ENCODE results near the gene EPHA3.

EPHA3 gene

GRCh38 chr3:89113344-89113743 is 5.9 kb downstream of the EPHA3 start:
- no peak overlapping the region for H3K9ac ChIP-seq (ENCODE audit: low read depth, low read length)

GRCh38 chr3:89113893-89114840 is 6.7 kb downstream of the EPHA3 start:
- peak overlapping the region; percentile 63 for H3K9ac ChIP-seq (ENCODE audit: low read depth, low read length)
- no peaks in the 10 kb centered on the region for H3K9me3 ChIP-seq (ENCODE audit: control insufficient read depth, insufficient read depth, low read length)
- no peaks in the 10 kb centered on the region for H3K36me3 ChIP-seq (ENCODE audit: insufficient read depth, low read length)
- no peaks in the 10 kb centered on the region for H3K4me1 ChIP-seq (ENCODE audit: insufficient read depth, low read length)

More at GRCh38 chr3:89113344-89113743, 5.9 kb downstream of the EPHA3 start:
- H3K4me1 ChIP-seq (ENCODE audit: insufficient read depth, low read length) = no peaks in the 10 kb centered on the region
- no peaks in the 10 kb centered on the region for H3K36me3 ChIP-seq (ENCODE audit: insufficient read depth, low read length)
- no peaks in the 10 kb centered on the region for H3K9me3 ChIP-seq (ENCODE audit: control insufficient read depth, insufficient read depth, low read length)

DNA sequence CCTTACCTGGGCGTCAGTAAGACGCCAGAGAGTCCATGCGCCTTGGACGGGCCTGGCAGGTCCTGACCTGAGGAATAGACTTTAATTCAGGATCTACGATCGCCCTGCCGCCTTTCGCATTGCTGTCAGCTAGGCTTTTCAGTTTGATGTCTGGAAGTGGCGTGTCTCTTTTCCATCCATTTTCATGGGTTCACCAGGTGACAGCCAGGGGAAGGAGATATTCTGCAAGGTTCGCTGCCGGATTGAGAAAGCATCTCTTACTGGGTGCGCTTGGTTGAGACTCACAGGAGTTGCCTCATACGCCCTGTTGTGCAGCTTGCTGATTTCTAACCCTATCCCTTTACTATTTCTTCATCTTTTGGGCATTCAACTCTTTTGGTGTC is 7.4 kb downstream of the EPHA3 start:
- Histone ChIP-seq H3K36me3 (ENCODE audit: insufficient read depth, low read length) (no peaks in the 10 kb centered on the region), H3K9me3 (ENCODE audit: control insufficient read depth, insufficient read depth, low read length) (no peaks in the 10 kb centered on the region), H3K9ac (ENCODE audit: low read depth, low read length) (peak overlapping the region; percentile 63; the same call in 1 of the 2 replicates), H3K4me1 (ENCODE audit: insufficient read depth, low read length) (no peaks in the 10 kb centered on the region)

GRCh38 chr3:89116476-89116875 is 9.1 kb downstream of the EPHA3 start:
- H3K36me3 ChIP-seq (ENCODE audit: insufficient read depth, low read length) = no peaks in the 10 kb centered on the region
- H3K9me3 ChIP-seq (ENCODE audit: control insufficient read depth, insufficient read depth, low read length) = no peaks in the 10 kb centered on the region
- no peak overlapping the region for H3K9ac ChIP-seq (ENCODE audit: low read depth, low read length)
- H3K4me1 ChIP-seq (ENCODE audit: insufficient read depth, low read length) = no peaks in the 10 kb centered on the region

DNA sequence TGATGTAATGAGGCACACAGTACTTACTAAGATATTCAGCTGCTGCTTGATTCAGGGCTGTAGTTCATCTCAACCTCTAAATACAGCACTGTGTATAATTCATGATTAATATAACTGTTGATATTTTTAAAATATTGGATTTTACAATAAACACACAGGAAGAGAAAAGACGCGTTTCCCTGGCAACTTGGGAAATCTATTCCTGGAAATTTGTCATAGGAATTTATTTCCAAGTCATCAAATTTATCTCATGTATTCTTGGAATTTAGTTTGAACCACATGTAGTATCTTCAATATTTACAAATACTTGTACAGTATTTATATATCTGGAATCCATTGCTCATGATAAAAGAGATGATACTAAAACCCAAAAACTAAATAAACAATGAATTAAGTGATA is 30.6 kb downstream of the EPHA3 start:
- no peaks in the 10 kb centered on the region for H3K4me1 ChIP-seq (ENCODE audit: insufficient read depth, low read length)
- H3K36me3 ChIP-seq (ENCODE audit: insufficient read depth, low read length) = no peaks in the 10 kb centered on the region
- H3K9ac ChIP-seq (ENCODE audit: low read depth, low read length) = no peak overlapping the region

GRCh38 chr3:89139870-89140269 is 32.4 kb downstream of the EPHA3 start:
- H3K36me3 ChIP-seq (ENCODE audit: insufficient read depth, low read length) = no peaks in the 10 kb centered on the region
- no peaks in the 10 kb centered on the region for H3K4me1 ChIP-seq (ENCODE audit: insufficient read depth, low read length)
- H3K9me3 ChIP-seq (ENCODE audit: control insufficient read depth, insufficient read depth, low read length) = no peaks in the 10 kb centered on the region
- no peak overlapping the region for H3K9ac ChIP-seq (ENCODE audit: low read depth, low read length)

More for the DNA sequence above, 30.6 kb downstream of the EPHA3 start:
- no peaks in the 10 kb centered on the region for H3K9me3 ChIP-seq (ENCODE audit: control insufficient read depth, insufficient read depth, low read length)

GRCh38 chr3:89144080-89144479 is 36.7 kb downstream of the EPHA3 start:
- no peak overlapping the region for H3K9ac ChIP-seq (ENCODE audit: low read depth, low read length)
- no peaks in the 10 kb centered on the region for H3K36me3 ChIP-seq (ENCODE audit: insufficient read depth, low read length)
- no peaks in the 10 kb centered on the region for H3K9me3 ChIP-seq (ENCODE audit: control insufficient read depth, insufficient read depth, low read length)
- H3K4me1 ChIP-seq (ENCODE audit: insufficient read depth, low read length) = no peaks in the 10 kb centered on the region

DNA sequence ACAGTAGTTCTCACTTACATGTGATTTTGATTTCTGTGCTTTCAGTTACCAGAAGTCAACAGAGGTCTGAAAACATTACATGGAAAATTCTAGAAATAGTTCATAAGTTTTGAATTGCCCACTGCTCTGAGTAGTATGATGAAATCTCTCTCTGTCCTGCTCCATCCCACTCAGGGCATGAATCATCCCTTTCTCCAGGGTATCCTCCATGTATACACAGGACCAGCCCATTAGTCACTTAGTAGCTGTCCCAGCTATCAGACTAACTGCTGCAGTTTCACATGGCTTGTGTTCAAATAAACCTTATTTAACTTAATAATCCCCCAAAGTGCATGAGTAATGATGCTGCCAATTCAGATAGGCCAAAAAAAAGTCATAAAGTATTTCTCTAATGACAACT is 38.6 kb downstream of the EPHA3 start:
- Histone ChIP-seq H3K9ac (ENCODE audit: low read depth, low read length) (no peak overlapping the region), H3K4me1 (ENCODE audit: insufficient read depth, low read length) (no peaks in the 10 kb centered on the region), H3K36me3 (ENCODE audit: insufficient read depth, low read length) (no peaks in the 10 kb centered on the region), H3K9me3 (ENCODE audit: control insufficient read depth, insufficient read depth, low read length) (no peaks in the 10 kb centered on the region)

DNA sequence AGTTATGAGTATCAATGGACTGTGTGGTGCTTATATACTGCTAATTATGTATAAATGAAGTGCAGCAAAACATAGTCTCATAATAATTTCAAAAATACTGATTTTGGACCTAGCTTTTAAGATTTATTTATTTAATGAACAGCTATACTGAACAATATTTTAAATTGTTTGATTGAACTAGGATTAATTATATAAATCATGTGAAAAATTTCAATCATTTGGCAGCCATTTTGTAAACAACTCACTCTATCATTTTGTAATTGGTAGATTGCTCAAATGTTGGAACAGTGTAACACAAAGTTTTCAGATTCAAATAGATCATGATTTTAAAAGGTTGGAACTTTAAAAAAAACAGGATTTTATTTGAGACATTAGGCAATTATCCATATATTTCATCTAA is 47.0 kb downstream of the EPHA3 start:
- H3K4me1 ChIP-seq (ENCODE audit: insufficient read depth, low read length) = no peaks in the 10 kb centered on the region
- H3K9me3 ChIP-seq (ENCODE audit: control insufficient read depth, insufficient read depth, low read length) = no peaks in the 10 kb centered on the region
- no peak overlapping the region for H3K9ac ChIP-seq (ENCODE audit: low read depth, low read length)
- H3K36me3 ChIP-seq (ENCODE audit: insufficient read depth, low read length) = no peaks in the 10 kb centered on the region

GRCh38 chr3:89155811-89156210 is 48.4 kb downstream of the EPHA3 start:
- no peaks in the 10 kb centered on the region for H3K4me1 ChIP-seq (ENCODE audit: insufficient read depth, low read length)
- no peak overlapping the region for H3K9ac ChIP-seq (ENCODE audit: low read depth, low read length)
- H3K36me3 ChIP-seq (ENCODE audit: insufficient read depth, low read length) = no peaks in the 10 kb centered on the region

DNA sequence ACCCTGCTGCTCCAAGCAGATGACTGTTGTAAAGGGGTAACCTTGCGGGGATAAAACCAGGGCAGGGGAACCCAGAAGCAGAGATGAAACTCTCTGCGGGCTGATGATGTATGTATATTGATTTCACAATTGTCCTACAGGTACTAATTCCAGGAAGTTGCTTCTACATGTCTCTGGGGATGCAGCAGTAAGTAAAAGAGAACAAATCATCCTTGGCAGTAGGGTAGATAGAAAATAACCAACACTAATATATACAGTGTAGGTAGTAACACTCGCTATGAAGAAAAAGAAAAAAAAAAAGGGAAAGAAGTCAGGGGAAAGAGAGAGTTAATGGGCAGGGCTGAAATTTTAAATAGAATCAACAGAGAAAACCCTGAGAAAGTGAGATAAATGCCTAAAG is 50.2 kb downstream of the EPHA3 start:
- H3K36me3 ChIP-seq (ENCODE audit: insufficient read depth, low read length) = no peaks in the 10 kb centered on the region
- H3K9me3 ChIP-seq (ENCODE audit: control insufficient read depth, insufficient read depth, low read length) = no peaks in the 10 kb centered on the region
- no peak overlapping the region for H3K9ac ChIP-seq (ENCODE audit: low read depth, low read length)
- H3K4me1 ChIP-seq (ENCODE audit: insufficient read depth, low read length) = 0 out of 2 replicates have a peak, but pooled peaks cover 3% of the 10 kb centered on the region

More at GRCh38 chr3:89155811-89156210, 48.4 kb downstream of the EPHA3 start:
- no peaks in the 10 kb centered on the region for H3K9me3 ChIP-seq (ENCODE audit: control insufficient read depth, insufficient read depth, low read length)

DNA sequence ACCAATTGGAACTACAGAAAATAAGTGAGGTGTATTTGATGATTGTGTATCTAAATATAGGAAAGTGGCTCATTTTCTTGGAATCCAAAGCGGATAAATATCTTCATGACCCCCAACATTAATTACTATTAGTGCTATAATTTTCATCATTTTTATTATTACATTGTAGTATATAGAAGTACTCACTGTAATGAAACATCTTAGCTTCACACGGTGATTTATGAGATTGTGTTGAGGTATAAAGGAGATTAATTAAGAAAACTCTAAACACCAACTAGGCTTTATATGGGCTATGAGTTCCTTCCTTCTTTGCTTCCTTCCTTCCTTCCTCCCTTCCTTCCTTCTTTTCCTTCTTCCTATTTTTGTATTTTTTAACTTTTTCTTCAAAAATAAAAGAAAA is 52.2 kb downstream of the EPHA3 start:
- Histone ChIP-seq H3K9ac (ENCODE audit: low read depth, low read length) (no peak overlapping the region), H3K36me3 (ENCODE audit: insufficient read depth, low read length) (no peaks in the 10 kb centered on the region), H3K9me3 (ENCODE audit: control insufficient read depth, insufficient read depth, low read length) (no peaks in the 10 kb centered on the region), H3K4me1 (ENCODE audit: insufficient read depth, low read length) (peaks cover 8% of the 10 kb centered on the region; the same call in 1 of the 2 replicates)

DNA sequence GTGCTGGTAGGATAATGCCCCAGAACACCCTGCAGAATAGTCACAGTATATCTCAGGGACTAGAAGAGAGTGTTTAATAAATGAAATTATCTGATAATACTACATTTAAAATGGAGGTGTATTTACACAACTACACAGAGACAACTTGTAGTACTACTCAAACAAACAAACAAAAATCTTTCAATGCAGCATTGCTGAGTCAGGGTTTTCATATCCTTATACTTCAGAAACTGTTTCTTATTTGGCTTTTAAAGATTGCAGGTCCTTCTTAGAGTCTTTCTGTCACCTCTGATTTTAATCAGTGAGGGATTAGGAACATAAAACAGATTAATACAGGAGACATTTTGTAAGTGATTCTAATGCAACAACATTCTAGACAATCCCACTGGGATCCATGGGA is 57.4 kb downstream of the EPHA3 start:
- H3K4me1 ChIP-seq (ENCODE audit: insufficient read depth, low read length) = peaks cover 23% of the 10 kb centered on the region; the same call in 1 of the 2 replicates
- no peaks in the 10 kb centered on the region for H3K9me3 ChIP-seq (ENCODE audit: control insufficient read depth, insufficient read depth, low read length)
- no peak overlapping the region for H3K9ac ChIP-seq (ENCODE audit: low read depth, low read length)
- no peaks in the 10 kb centered on the region for H3K36me3 ChIP-seq (ENCODE audit: insufficient read depth, low read length)

DNA sequence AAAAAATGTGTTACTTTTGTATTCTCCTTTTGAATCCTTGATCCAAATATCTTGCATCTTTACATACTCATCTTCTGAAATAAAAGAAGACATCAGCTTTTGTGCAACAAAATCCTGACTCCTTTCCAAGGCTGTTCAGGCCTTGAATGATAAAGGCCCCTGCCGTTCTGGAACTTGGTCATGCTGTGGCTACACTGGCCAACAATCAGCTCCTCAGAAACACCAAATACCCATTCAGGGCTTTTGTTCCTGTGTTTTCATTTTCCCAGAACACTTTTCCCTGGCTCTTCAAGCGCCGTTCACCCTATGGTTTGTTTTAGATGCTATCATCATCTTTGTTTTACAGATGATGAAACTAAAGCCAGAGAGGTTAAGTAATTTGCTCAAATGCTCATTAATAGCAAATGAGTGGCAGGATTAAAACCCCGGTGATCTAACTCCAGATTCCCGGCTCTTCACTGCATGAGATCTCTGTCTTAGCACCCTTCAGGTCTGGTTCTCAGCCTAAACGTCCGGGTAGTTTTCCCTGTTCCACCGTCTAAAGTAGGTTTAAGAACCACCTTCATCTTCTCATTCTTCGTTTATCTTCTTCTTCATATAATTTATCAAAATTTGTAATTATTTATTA is 58.3 kb downstream of the EPHA3 start:
- Histone ChIP-seq H3K9ac (ENCODE audit: low read depth, low read length) (no peak overlapping the region; the same call in 1 of the 2 replicates), H3K36me3 (ENCODE audit: insufficient read depth, low read length) (no peaks in the 10 kb centered on the region)

More for the DNA sequence above, 58.3 kb downstream of the EPHA3 start:
- Histone ChIP-seq H3K9me3 (ENCODE audit: control insufficient read depth, insufficient read depth, low read length) (no peaks in the 10 kb centered on the region), H3K4me1 (ENCODE audit: insufficient read depth, low read length) (peaks cover 23% of the 10 kb centered on the region; the same call in 1 of the 2 replicates)

Data from ES-I3 (cell line).